Activated CD8-positive, alpha-beta T cell treated with anti-CD3 and anti-CD28 coated beads for 36 hours (primary cell): ENCODE data around the gene UQCR10. TPM values are rescaled to one million over a fixed set of nuclear protein-coding genes. Genes with fewer than 3 reads are reported as not detected.

Experiments
- ATAC-seq: fragments of 200-7000 bp; cut with Tn5 transposase; one replicate; pipeline ENCODE4 v1.10.0; 2021; ENCODE audit warnings: mild to moderate bottlenecking, moderate library complexity
- CTCF ChIA-PET: fragments of 350-600 bp; sonication (Branson Sonifier 250); formaldehyde crosslinking; loops from one replicate; lab custom pipeline; 2021; ENCODE audit warnings: antibody characterized with exemption; lab: Charles Lee
- POLR2A ChIA-PET: fragments of 350-600 bp; sonication (Branson Sonifier 250); formaldehyde crosslinking; loops from one replicate; lab custom pipeline; 2021; ENCODE audit warnings: antibody characterized with exemption; lab: Charles Lee
- DNase-seq: peaks from one replicate; pipeline ENCODE4 v3.0.0-alpha.2; 2020
- H3K27ac Mint-ChIP-seq: one replicate; pipeline ENCODE4 v1.8.0; 2021; ENCODE audit warnings: mild to moderate bottlenecking, mixed read lengths
- H3K27me3 Mint-ChIP-seq: one replicate; pipeline ENCODE4 v1.8.0; 2021; ENCODE audit warnings: mixed read lengths
- H3K36me3 Mint-ChIP-seq: one replicate; pipeline ENCODE4 v1.8.0; 2021; ENCODE audit warnings: low read depth, mixed read lengths
- H3K4me1 Mint-ChIP-seq: one replicate; pipeline ENCODE4 v1.8.0; 2021; ENCODE audit warnings: low read depth, mixed read lengths
- H3K4me3 Mint-ChIP-seq: one replicate; pipeline ENCODE4 v1.8.0; 2021; ENCODE audit warnings: mild to moderate bottlenecking, moderate library complexity, mixed read lengths
- H3K9me3 Mint-ChIP-seq: one replicate; pipeline ENCODE4 v1.8.0; 2021; ENCODE audit warnings: mixed read lengths
- CTCF ChIP-seq: fragments of 200-600 bp; IDR thresholded peaks from one replicate; pipeline ENCODE4 v1.8.0; 2022; ENCODE audit warnings: antibody characterized with exemption, mild to moderate bottlenecking
- intact Hi-C: fragments of 100-400 bp; cut with micrococcal nuclease; formaldehyde crosslinking; loops from one replicate; pipeline ENCODE4 v1.10.0; 2022
- total RNA-seq, 2 experiments: library from RNA; stranded (reverse); gene quantifications; one replicate each; pipeline ENCODE4 v1.2.3, GENCODE V29; 2021

Gene UQCR10
- total RNA-seq, 2 experiments from 2014 or later: 92.4 to 105 TPM

- DNase-seq: no peak
- H3K9me3 Mint-ChIP-seq: no peaks in the 10 kb centered on the region
- no peaks in the 10 kb centered on the region for H3K36me3 Mint-ChIP-seq
- H3K27ac Mint-ChIP-seq: no peak overlapping the region
- H3K4me3 Mint-ChIP-seq: no peak overlapping the region
- H3K27me3 Mint-ChIP-seq: no peaks in the 10 kb centered on the region
- ChIA-PET CTCF (interaction anchor here (1.1 kb wide), 1 partner anchor 9 kb away, joined by 3 read pairs; no protein-coding TSS in a partner anchor), POLR2A (interaction anchor here (1.1 kb wide), 1 partner anchor 28 kb away, joined by 3 read pairs; no protein-coding TSS in a partner anchor)
- no peaks in the 10 kb centered on the region for H3K4me1 Mint-ChIP-seq
- no peak for TF ChIP-seq CTCF
- no peak for ATAC-seq
- intact Hi-C loops: no loop called here
These were observed 13.8 kb downstream of the UQCR10 start for GRCh38 chr22:29780748-29781676.

DNA sequence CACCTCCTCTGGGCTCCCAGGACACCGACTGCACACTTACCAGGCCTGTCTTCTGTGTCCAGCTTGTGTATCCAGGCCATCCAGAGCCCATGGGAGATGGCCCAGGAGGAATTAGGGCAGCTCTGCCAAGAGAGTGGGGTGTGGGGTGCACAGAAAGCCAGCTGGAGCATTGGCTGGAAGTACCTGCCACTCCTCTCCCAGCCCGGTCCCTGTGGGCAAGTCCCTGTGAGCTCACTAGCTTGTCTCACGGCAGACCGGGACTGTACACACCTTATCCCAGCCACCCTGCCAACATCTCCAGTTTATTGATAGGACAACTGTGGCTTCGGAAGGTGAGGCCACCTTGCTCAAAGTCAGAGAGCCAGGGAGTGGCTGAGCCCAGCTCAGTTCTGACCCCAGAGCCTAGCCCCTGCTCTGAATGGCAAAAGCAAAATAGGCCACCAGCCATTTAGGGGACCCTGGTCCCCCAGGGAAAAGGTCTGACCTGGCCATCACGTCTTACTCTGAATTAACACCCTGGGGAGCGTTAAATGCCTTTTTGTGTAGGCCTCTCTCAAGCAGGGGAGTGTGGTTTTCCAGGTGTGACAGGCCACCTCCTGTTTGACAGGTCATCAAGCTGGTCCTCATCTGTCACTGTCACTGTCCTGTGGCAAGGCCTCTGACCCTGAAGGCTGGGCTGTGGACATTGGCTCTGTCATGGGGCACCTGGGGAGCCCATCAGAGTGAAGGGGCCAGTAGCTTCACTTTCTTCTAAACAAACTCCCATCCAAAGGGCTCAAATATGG, 15.1 kb downstream of the UQCR10 start:
- no peak overlapping the region for H3K4me3 Mint-ChIP-seq
- CTCF ChIA-PET: no interaction called here
- DNase-seq: no peak
- H3K36me3 Mint-ChIP-seq: no peaks in the 10 kb centered on the region
- no peak for ATAC-seq
- POLR2A ChIA-PET: interaction anchor here (0.5 to 1.1 kb wide), 3 partner anchors 20 to 98 kb away, joined by 3 read pairs; no protein-coding TSS in a partner anchor
- H3K9me3 Mint-ChIP-seq: no peaks in the 10 kb centered on the region
- H3K27me3 Mint-ChIP-seq: no peaks in the 10 kb centered on the region
- TF ChIP-seq CTCF: no peak
- intact Hi-C loops: no loop called here
- H3K27ac Mint-ChIP-seq: no peak overlapping the region
- no peaks in the 10 kb centered on the region for H3K4me1 Mint-ChIP-seq

- POLR2A ChIA-PET: no interaction called here
- ATAC-seq (no peak), DNase-seq (no peak)
- peaks cover 8% of the 10 kb centered on the region for H3K36me3 Mint-ChIP-seq
- H3K9me3 Mint-ChIP-seq: no peaks in the 10 kb centered on the region
- H3K27ac Mint-ChIP-seq: no peak overlapping the region
- TF ChIP-seq CTCF: no peak
- no peaks in the 10 kb centered on the region for H3K4me1 Mint-ChIP-seq
- no peak overlapping the region for H3K4me3 Mint-ChIP-seq
- no peaks in the 10 kb centered on the region for H3K27me3 Mint-ChIP-seq
- CTCF ChIA-PET: no interaction called here
- intact Hi-C loops: no loop called here
These were observed 17.5 kb downstream of the UQCR10 start for GRCh38 chr22:29784451-29785361.

- H3K36me3 Mint-ChIP-seq: peaks cover 14% of the 10 kb centered on the region
- DNase-seq (no peak), ATAC-seq (no peak)
- TF ChIP-seq CTCF: no peak
- no peaks in the 10 kb centered on the region for H3K27me3 Mint-ChIP-seq
- H3K4me3 Mint-ChIP-seq: no peak overlapping the region
- intact Hi-C loops: no loop called here
- no peaks in the 10 kb centered on the region for H3K9me3 Mint-ChIP-seq
- POLR2A ChIA-PET: no interaction called here
- no peaks in the 10 kb centered on the region for H3K4me1 Mint-ChIP-seq
- CTCF ChIA-PET: interaction anchor here (1.0 kb wide), 1 partner anchor 14 kb away, joined by 3 read pairs; no protein-coding TSS in a partner anchor
- H3K27ac Mint-ChIP-seq: no peak overlapping the region
These were observed 18.9 kb downstream of the UQCR10 start for GRCh38 chr22:29786031-29786430.
